ENCODE results near the gene TGFB1I1.
A peak's percentile ranks its signal among the peaks of the same experiment; 100 is the strongest.

TGFB1I1 gene

DNA sequence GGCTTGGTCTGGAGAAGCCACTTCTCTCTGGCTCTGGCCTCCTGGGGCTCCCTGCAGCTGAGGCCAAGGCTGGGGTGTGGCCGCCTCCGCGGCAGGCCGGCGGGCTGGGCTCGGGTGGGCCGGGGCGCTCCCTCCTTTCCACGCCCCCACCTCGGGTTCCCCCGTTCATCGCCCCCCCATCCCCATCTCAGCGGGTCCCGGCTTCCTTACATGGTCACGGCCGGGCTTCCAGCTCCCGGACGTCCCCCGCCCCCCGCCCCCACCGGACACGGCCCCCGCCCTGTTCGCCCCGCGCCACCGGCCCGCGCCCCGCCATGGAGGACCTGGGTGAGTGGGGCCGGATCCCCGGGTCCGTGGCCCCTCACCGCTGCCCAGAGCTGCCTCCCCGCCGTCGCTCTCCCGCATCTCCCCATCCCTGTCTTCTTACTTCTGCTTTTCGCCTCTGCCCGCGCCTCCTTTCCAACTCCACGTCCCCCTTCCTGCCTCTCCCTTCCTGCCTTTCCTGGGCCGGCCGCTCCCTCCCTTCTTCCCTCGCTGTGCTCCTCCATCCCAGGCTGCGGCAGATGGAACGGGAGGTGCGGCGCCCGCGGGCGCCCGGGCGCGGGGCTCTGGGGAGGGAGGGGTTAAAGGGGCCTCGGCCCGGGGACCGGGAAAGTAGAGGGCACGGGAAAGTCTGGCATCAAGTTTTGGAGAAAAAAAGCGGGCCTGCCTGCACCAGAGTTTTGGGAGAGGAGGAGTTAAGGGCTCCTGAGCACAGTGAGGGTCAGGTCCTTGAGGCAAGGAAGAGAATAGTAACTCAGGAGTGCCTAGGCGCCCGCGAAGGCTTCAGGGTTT, at the start of gene TGFB1I1:
Gene TGFB1I1, plus strand, starts transcription at position 278 of the 834 bp plus-strand sequence. Its CDS starts 37 bp downstream, at position 315.
- H3K4me1 Mint-ChIP-seq, result peaks cover 20% of the 10 kb centered on the region
- no peak within 1 kb of the TSS for H3K27ac Mint-ChIP-seq (ENCODE audit: low read depth)
- DNase-seq (ENCODE audit: low spot score in 2 of 2) (no peak), ATAC-seq (replicated peaks; ENCODE audit: extremely low read depth, poor library complexity, severe bottlenecking) (no peak)
- H3K9me3 Mint-ChIP-seq, result no peaks in the 10 kb centered on the region
- H3K36me3 Mint-ChIP-seq (ENCODE audit: insufficient read depth), result peaks cover 6% of the 10 kb centered on the region
- H3K4me3 Mint-ChIP-seq, result peak within 1 kb of the TSS; percentile 34
- peaks cover 16% of the 10 kb centered on the region for H3K27me3 Mint-ChIP-seq

DNA sequence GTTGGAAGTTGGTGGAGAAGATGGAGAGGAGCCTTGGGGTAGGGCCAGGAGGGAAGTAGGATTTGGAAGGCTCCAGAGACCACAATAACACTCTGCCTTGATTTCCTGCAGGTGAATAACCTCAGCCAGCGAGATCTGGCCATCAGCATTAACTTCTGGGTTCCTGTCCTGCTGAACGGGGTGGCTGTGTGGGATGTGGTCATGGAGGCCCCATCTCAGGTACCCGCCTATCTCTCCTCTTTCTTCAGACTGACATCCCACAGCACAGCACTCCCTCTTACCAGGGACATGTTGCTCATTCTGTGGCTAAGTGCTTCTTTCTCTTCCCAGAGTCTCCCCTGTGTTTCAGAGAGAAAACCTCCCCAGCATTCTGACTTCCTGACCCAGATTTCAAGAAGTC, 48.7 kb upstream of the TGFB1I1 start:
- Mint-ChIP-seq H3K36me3 (ENCODE audit: insufficient read depth) (peaks cover 12% of the 10 kb centered on the region), H3K27ac (ENCODE audit: low read depth) (no peak overlapping the region), H3K27me3 (no peaks in the 10 kb centered on the region), H3K4me1 (peaks cover 55% of the 10 kb centered on the region), H3K9me3 (no peaks in the 10 kb centered on the region), H3K4me3 (no peak overlapping the region)
- ATAC-seq (replicated peaks; ENCODE audit: extremely low read depth, poor library complexity, severe bottlenecking) (no peak), DNase-seq (ENCODE audit: low spot score in 2 of 2) (no peak)

DNA sequence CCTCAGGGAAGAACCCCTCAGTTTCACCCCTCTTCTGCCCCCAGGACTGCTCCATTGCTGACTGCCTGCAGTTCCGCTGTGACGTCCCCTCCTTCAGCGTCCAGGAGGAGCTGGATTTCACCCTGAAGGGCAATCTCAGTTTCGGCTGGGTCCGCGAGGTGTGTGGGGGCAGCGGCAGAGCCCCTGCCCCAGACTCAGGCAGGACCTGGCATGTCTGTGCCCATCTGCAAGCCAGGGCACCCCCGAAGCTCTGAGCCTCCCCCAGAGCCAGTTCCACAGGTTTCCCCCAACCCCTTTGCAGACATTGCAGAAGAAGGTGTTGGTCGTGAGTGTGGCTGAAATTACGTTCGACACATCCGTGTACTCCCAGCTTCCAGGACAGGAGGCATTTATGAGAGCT, 48.2 kb upstream of the TGFB1I1 start:
- ATAC-seq (replicated peaks; ENCODE audit: extremely low read depth, poor library complexity, severe bottlenecking) (no peak), DNase-seq (ENCODE audit: low spot score in 2 of 2) (no peak)
- H3K4me3 Mint-ChIP-seq, result no peak overlapping the region
- H3K36me3 Mint-ChIP-seq (ENCODE audit: insufficient read depth), result peaks cover 13% of the 10 kb centered on the region
- peaks cover 53% of the 10 kb centered on the region for H3K4me1 Mint-ChIP-seq
- no peaks in the 10 kb centered on the region for H3K9me3 Mint-ChIP-seq
- no peaks in the 10 kb centered on the region for H3K27me3 Mint-ChIP-seq
- no peak overlapping the region for H3K27ac Mint-ChIP-seq (ENCODE audit: low read depth)

DNA sequence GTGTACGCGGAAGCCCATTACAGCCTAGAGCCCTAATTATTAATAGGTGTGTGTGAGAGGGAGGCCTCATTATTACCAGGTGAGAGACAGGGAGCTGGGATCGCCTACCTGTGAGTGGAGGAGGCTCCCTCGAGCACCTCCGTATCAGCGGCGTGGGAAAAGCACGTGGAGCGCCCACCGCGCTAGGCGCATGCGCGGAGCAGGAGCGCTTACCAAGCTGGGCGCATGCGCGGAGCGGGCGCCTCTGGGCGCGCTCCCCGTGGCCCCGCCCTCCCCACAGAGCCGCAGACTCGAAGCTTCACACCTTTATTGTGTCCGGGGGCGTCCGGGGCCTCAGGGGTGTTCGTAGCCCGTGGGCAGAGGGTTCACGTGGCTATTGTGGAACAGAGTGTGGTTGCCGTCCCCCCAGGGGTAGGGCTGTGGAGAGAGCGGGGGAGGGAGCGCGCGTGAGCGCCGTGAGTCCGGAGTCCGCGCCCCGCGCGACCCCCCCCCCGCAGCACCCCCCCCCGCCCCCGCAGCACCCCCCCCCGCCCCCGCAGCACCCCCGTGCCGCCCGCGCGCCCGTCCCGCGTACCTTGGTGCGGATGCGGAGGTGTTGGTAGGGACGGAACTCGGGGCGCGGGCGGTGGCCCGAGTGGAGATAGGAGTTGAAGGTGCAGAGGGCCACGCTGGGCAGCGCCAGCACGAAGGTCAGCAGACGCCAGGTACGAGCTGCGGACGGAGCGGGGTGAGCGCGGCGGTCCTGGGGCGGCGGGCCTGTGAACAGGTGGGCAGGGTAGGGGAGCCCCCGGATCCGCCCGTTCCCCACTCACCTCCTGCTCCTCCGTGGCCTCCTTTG, 44.3 kb upstream of the TGFB1I1 start:
- peak; percentile 35 to 49 for DNase-seq (ENCODE audit: low spot score in 2 of 2)

DNA sequence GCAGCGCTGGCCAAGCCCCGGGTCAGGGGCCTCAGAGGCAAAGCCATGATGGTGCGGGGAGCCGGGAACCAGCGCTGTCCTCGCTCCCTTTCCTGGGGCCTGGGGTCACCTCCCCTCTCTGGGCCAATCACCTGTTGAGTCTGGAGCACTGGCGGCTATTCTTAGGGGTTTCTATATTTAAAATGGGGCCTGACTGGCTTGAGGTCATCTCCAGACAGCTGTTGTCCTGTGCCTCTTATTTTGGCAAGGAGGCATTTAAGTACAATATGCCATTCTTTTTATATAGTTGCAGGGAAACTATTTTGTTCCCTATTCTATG, 43.7 kb upstream of the TGFB1I1 start, which contains the start of gene COX6A2:
Gene COX6A2, minus strand, starts transcription at position 82 of the 319 bp plus-strand sequence. Its CDS starts 35 bp downstream, at position 47.
- Mint-ChIP-seq H3K4me3 (peak within 1 kb of the TSS; percentile 38), H3K4me1 (peaks cover 21% of the 10 kb centered on the region), H3K27me3 (no peaks in the 10 kb centered on the region), H3K9me3 (no peaks in the 10 kb centered on the region), H3K27ac (ENCODE audit: low read depth) (no peak within 1 kb of the TSS), H3K36me3 (ENCODE audit: insufficient read depth) (peaks cover 11% of the 10 kb centered on the region)
- DNase-seq (ENCODE audit: low spot score in 2 of 2) (no peak), ATAC-seq (replicated peaks; ENCODE audit: extremely low read depth, poor library complexity, severe bottlenecking) (no peak)

More for the DNA sequence above, 44.3 kb upstream of the TGFB1I1 start:
- Mint-ChIP-seq H3K27me3 (no peaks in the 10 kb centered on the region), H3K27ac (ENCODE audit: low read depth) (no peak overlapping the region), H3K4me3 (peak overlapping the region; percentile 38), H3K4me1 (peaks cover 26% of the 10 kb centered on the region), H3K9me3 (no peaks in the 10 kb centered on the region), H3K36me3 (ENCODE audit: insufficient read depth) (peaks cover 11% of the 10 kb centered on the region)
- ATAC-seq (replicated peaks; ENCODE audit: extremely low read depth, poor library complexity, severe bottlenecking), result peak; percentile 49

DNA sequence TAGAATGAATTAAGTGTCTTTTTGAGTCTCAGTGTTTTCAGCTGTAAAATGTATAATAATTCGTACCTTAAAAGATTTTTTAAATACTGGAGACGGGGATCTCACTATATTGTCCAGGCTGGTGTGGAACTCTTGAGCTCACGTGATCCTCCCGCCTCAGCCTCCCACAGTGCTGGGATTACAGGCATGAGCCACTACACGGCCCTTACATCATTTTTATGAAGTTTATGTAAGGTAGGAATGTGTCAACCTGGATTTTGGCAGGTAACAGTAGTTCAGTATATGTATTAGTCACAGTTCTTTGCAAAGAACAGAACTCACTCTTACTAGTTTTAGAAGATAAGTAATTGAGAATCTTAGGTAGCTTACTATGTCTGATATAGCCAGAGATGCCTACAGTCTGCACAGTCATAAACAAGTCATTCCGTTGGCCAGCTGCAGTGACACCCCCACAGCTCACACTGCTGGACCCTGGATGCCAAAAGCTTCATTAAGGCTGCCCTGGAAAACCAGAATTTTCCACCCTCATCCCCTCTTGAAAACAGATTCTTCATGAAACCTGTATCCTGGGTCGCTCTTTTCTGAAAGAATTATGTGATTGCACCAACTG, 43.2 kb upstream of the TGFB1I1 start:
- H3K4me3 Mint-ChIP-seq, result peak overlapping the region; percentile 38
- no peaks in the 10 kb centered on the region for H3K27me3 Mint-ChIP-seq
- ATAC-seq (replicated peaks; ENCODE audit: extremely low read depth, poor library complexity, severe bottlenecking) (no peak), DNase-seq (ENCODE audit: low spot score in 2 of 2) (no peak)
- H3K36me3 Mint-ChIP-seq (ENCODE audit: insufficient read depth), result peaks cover 11% of the 10 kb centered on the region
- no peaks in the 10 kb centered on the region for H3K9me3 Mint-ChIP-seq
- peaks cover 16% of the 10 kb centered on the region for H3K4me1 Mint-ChIP-seq
- H3K27ac Mint-ChIP-seq (ENCODE audit: low read depth), result no peak overlapping the region

DNA sequence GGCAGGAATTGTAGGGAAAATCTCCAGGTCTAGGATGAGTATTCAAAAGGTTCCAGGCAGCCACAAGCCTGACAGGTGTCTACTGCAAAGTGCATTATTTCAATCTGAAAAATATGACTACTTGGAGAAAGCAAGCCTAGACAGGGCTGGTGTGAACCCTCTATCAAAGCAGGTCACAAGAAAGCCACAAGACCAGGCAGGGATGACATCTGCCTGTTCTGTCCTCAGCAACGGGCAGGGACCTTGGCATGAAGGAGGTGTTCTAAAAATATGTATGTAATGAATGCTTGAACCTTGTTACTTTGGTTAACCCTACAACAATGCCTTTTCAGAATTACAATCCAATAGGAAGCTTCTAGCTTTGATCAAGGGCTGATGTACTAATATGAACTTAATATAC, 42.6 kb upstream of the TGFB1I1 start:
- DNase-seq (ENCODE audit: low spot score in 2 of 2), result no peak
- no peak for ATAC-seq (replicated peaks; ENCODE audit: extremely low read depth, poor library complexity, severe bottlenecking)
- Mint-ChIP-seq H3K36me3 (ENCODE audit: insufficient read depth) (peaks cover 11% of the 10 kb centered on the region), H3K27ac (ENCODE audit: low read depth) (no peak overlapping the region), H3K9me3 (no peaks in the 10 kb centered on the region), H3K4me1 (peaks cover 16% of the 10 kb centered on the region), H3K27me3 (no peaks in the 10 kb centered on the region), H3K4me3 (no peak overlapping the region)

DNA sequence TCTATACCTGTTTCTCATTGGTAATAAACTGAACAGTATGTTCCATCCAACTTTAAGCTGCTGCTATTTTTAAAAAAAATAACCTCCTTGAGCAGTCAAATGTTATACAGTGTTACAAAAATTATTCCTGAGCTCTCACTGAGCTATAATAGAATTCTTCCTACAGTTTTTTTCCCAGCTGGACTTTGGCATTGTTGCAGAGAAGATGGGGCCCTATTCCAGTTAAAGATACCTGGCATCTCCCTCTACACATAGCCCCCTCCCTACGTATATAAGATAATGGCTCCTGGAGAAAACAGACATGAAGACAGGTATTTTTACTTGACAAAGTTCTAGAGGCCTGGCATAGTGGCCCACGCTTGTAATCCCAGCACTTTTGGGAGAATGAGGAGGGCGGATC, 42.2 kb upstream of the TGFB1I1 start:
- Mint-ChIP-seq H3K9me3 (no peaks in the 10 kb centered on the region), H3K27me3 (no peaks in the 10 kb centered on the region), H3K4me3 (no peak overlapping the region), H3K27ac (ENCODE audit: low read depth) (no peak overlapping the region), H3K36me3 (ENCODE audit: insufficient read depth) (peaks cover 11% of the 10 kb centered on the region), H3K4me1 (peaks cover 16% of the 10 kb centered on the region)
- DNase-seq (ENCODE audit: low spot score in 2 of 2), result no peak
- no peak for ATAC-seq (replicated peaks; ENCODE audit: extremely low read depth, poor library complexity, severe bottlenecking)

DNA sequence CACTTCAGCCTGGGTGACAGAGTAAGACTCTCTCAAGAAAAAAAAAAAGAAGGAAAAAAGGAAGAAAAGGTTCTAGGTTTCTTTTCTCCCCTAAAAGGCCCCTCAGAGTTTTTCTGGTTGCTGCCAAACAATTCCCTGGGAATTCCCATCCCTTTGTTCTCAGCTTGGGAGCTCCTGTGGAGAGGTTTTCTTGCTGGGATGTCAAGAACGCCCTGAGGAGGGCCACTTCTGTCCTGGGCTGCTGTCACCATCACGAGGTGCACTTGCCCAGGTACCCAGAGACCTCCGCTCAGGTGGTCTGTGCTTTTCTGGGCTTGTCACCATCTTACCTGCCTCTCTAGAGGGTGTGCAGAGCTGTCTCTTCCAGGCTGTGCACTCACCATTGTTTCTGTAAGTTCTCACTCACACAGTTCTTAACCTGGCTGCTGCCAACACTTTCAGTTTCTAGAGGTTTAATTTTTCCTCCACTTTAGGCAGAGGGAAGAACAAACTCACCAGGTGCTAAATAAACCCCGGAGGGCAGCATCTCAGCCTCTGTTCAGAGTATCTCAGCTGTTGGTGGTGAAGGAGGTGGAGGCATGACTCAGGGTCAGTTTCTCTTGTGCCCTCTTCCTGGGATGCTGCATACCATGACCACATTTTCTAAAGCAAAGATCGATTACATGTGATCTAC, 41.4 kb upstream of the TGFB1I1 start:
- DNase-seq (ENCODE audit: low spot score in 2 of 2) (no peak), ATAC-seq (replicated peaks; ENCODE audit: extremely low read depth, poor library complexity, severe bottlenecking) (no peak)
- no peak overlapping the region for H3K27ac Mint-ChIP-seq (ENCODE audit: low read depth)
- H3K27me3 Mint-ChIP-seq, result no peaks in the 10 kb centered on the region
- no peaks in the 10 kb centered on the region for H3K9me3 Mint-ChIP-seq
- H3K36me3 Mint-ChIP-seq (ENCODE audit: insufficient read depth), result peaks cover 11% of the 10 kb centered on the region
- peaks cover 16% of the 10 kb centered on the region for H3K4me1 Mint-ChIP-seq
- H3K4me3 Mint-ChIP-seq, result no peak overlapping the region

DNA sequence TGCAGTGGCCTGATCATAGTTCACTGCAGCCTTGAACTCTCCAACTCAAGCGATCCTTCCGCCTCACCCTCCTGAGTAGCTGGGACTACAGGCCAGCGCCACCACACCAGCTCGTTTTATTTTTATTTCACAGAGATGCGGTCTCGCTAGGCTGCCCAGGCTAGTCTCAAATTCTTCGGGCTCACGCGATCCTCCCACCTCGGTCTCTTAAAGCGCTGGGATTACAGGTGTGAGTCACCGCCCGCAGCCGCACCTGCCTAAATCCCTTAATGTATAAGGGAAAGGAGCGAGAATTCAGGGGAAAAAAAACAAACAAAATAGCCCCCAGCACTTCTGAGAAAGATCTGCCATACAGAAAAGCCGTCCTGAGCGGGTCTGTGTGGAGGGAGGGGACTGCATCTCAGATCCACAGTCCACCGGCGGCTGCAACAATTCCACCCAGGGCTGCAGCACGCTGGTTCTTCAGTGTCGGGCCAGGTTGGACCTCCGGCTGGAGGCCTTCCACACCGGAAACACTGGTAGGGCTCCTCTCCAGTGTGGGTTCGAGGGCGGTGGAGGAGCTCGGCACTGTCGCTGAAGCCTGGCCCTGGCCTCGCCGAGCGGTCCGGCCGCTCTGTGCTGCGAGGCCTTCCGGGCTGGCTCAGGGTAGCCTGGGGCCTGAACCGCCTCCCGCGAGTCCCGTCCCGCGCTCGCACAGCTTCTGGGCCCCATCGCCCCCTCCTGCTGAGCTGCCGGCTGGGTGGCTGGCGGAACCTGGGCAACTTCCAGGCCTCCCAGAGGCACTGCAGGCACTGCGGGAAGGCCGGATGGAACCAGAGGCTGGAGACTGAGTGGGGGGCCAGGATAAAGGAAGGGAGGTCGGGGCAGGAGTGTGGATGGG, 36.4 kb upstream of the TGFB1I1 start:
- ATAC-seq (replicated peaks; ENCODE audit: extremely low read depth, poor library complexity, severe bottlenecking) (no peak), DNase-seq (ENCODE audit: low spot score in 2 of 2) (no peak)
- Mint-ChIP-seq H3K27ac (ENCODE audit: low read depth) (no peak overlapping the region), H3K4me3 (no peak overlapping the region), H3K4me1 (peaks cover 17% of the 10 kb centered on the region), H3K9me3 (no peaks in the 10 kb centered on the region), H3K27me3 (no peaks in the 10 kb centered on the region), H3K36me3 (ENCODE audit: insufficient read depth) (no peaks in the 10 kb centered on the region)

DNA sequence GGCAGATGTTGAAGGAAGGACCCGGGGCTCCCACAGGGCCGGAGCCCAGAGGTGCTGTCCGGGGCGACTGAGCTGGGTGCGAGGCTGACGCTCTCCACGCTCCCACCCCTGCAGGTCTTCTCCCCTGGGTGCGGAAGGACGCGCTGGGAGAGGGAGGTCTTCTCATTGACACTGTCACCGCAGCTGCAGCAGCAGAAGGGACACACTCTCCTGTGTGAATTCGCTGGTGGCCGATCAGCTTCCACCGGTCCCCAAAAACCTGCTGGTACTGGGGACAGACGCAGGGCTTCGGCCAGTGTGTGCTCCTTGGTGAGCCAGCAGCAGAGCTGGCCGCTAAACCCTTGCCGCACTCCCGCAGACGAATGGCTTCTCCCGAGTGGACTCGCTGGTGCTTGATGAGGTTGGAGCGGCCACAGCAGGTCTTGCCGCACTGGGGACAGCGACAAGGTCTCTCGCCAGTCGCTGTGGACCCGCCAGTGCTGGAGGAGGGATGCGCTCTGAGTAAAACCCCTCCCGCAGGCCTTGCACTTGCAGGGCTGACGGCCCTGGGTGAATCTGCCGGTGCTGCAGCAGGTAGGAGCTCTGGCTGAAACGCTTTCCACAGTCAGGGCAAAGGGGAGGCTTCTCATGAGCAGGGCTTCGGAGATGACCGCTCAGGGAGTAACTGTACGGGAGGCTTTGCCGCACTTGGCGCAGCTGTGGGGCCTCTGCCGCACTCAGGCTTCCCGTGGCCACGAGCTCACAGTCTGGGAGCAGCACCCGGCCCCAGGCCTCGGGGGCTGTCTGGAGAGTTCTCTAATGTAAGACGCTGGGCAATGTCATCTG, 35.5 kb upstream of the TGFB1I1 start:
- no peak for ATAC-seq (replicated peaks; ENCODE audit: extremely low read depth, poor library complexity, severe bottlenecking)
- DNase-seq (ENCODE audit: low spot score in 2 of 2), result no peak
- H3K4me3 Mint-ChIP-seq, result no peak overlapping the region
- peaks cover 13% of the 10 kb centered on the region for H3K4me1 Mint-ChIP-seq
- no peaks in the 10 kb centered on the region for H3K9me3 Mint-ChIP-seq
- no peaks in the 10 kb centered on the region for H3K36me3 Mint-ChIP-seq (ENCODE audit: insufficient read depth)
- H3K27ac Mint-ChIP-seq (ENCODE audit: low read depth), result no peak overlapping the region
- H3K27me3 Mint-ChIP-seq, result no peaks in the 10 kb centered on the region

Data from central memory CD8-positive, alpha-beta T cell (primary cell).